Measurements from ENCODE around the gene SMR3A. TPM values are rescaled to one million over a fixed set of nuclear protein-coding genes. Genes with fewer than 3 reads are reported as not detected.

SMR3A gene
- total and polyA plus RNA-seq, 12 donors = not detected

- H3K9me3 ChIP-seq (replicated peaks in 1 of 3) = no peaks in the 10 kb centered on the region
- H3K36me3 ChIP-seq (replicated peaks in 1 of 2) = no peaks in the 10 kb centered on the region
- intact Hi-C loops (cut with DNase I) = no loop called here
- no peaks in the 10 kb centered on the region for H3K4me1 ChIP-seq (replicated peaks in 1 of 2)
- no peak for DNase-seq
- WGBS, 4 donors = 78 to 87% (median 80%) methylated on average over 3 of the region's 3 CpGs
- no peak within 1 kb of the TSS for H3K27ac ChIP-seq
- H3K4me3 ChIP-seq = no peak within 1 kb of the TSS
- TF ChIP-seq POLR2A (IDR thresholded peaks at IDR 0.05) = no peak
- TF ChIP-seq CTCF (IDR thresholded peaks at IDR 0.05) = no peak
- no peaks in the 10 kb centered on the region for H3K27me3 ChIP-seq
Measured at GRCh38 chr4:70334681-70335080, 25.9 kb upstream of the SMR3A start, which contains the start of gene CABS1. Gene CABS1, plus strand, starts transcription at chr4:70334981. Its CDS starts 59 bp downstream, at chr4:70335040.

GRCh38 chr4:70336043-70336442 lies 24.5 kb upstream of the SMR3A start:
- intact Hi-C loops (cut with DNase I) = no loop called here
- WGBS, 4 donors = 65 to 82% (median 72%) methylated on average over 5 of the region's 5 CpGs
- Histone ChIP-seq H3K9me3 (replicated peaks in 1 of 3) (no peaks in the 10 kb centered on the region), H3K36me3 (replicated peaks in 1 of 2) (no peaks in the 10 kb centered on the region), H3K4me3 (no peak overlapping the region), H3K27ac (no peak overlapping the region), H3K27me3 (no peaks in the 10 kb centered on the region), H3K4me1 (replicated peaks in 1 of 2) (no peaks in the 10 kb centered on the region)
- TF ChIP-seq CTCF (IDR thresholded peaks at IDR 0.05) (no peak), POLR2A (IDR thresholded peaks at IDR 0.05) (no peak)
- no peak for DNase-seq

- no peaks in the 10 kb centered on the region for H3K9me3 ChIP-seq (replicated peaks in 1 of 3)
- intact Hi-C loops (cut with DNase I) = no loop called here
- H3K27me3 ChIP-seq = no peaks in the 10 kb centered on the region
- TF ChIP-seq CTCF (IDR thresholded peaks at IDR 0.05) (no peak), POLR2A (IDR thresholded peaks at IDR 0.05) (no peak)
- H3K27ac ChIP-seq = no peak overlapping the region
- H3K36me3 ChIP-seq (replicated peaks in 1 of 2) = no peaks in the 10 kb centered on the region
- 55 to 82% (median 74%) methylated on average over 1 of the region's 1 CpG for WGBS, 4 donors
- H3K4me3 ChIP-seq = no peak overlapping the region
- DNase-seq = no peak
- H3K4me1 ChIP-seq (replicated peaks in 1 of 2) = no peaks in the 10 kb centered on the region
Measured at GRCh38 chr4:70337886-70338420, 22.6 kb upstream of the SMR3A start.

- no peaks in the 10 kb centered on the region for H3K4me1 ChIP-seq (replicated peaks in 1 of 2)
- no peaks in the 10 kb centered on the region for H3K27me3 ChIP-seq
- TF ChIP-seq CTCF (IDR thresholded peaks at IDR 0.05) (no peak), POLR2A (IDR thresholded peaks at IDR 0.05) (no peak)
- no peak for DNase-seq
- H3K4me3 ChIP-seq = no peak overlapping the region
- no peaks in the 10 kb centered on the region for H3K36me3 ChIP-seq (replicated peaks in 1 of 2)
- no peak overlapping the region for H3K27ac ChIP-seq
- H3K9me3 ChIP-seq (replicated peaks in 1 of 3) = no peaks in the 10 kb centered on the region
- 8 to 58% (median 44%) methylated on average over 1 of the region's 1 CpG for WGBS, 4 donors
- intact Hi-C loops (cut with DNase I) = no loop called here
Measured at GRCh38 chr4:70356185-70356584, 4.4 kb upstream of the SMR3A start.

All from adrenal gland (tissue), 12 donors.